ENCODE results near the gene OGFR. TPM values are rescaled to one million over a fixed set of nuclear protein-coding genes. Genes with fewer than 3 reads are reported as not detected.

OGFR gene
- total RNA-seq, 2 experiments from 2014 or later = 43.8 to 44.7 TPM

DNA sequence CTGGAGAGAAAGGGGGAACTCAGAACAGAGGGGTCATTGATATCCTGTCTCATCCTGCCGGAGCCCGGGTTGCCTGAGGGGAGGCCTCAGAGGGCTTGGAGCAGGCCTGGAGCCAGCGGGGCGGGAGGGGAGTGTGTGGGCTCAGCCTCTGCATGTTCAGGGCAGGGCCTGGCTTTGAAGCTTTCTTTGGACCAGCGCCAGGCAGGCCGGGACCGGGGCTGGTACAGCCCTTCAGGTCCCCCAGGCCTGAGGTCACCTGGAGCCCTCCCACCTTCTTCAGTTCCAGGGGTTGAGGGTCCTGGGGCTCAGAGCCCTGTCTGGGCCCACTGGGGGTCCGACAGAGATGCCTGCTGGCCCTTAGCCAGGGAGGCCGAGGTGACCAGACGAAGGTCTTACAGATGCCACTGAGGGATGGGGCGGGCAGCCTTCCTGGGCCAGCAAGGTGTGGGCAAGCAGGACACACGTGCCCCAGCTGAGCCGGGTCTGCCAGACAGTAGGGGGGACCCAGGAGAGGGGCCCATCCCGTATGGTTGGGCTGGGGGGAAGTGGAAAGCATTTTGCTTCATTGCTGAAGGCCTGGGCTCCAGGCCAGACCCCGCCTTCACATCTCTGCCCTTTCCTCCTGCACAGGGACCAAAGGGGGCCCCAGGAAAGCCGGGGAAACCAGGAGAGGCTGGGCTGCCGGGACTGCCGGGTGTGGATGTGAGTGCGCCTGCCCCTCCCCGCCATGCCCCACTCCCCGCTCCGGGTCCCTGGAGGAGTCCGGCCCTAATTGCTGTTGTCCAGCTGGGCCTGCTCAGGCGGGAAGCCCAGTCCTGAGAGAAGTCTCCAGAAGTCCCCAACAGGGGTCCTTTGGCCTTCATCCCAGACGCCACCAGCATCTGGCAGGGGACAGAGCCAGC lies 14.2 kb downstream of the OGFR start:
- ATAC-seq (no peak), DNase-seq (no peak)
- ChIA-PET POLR2A (no interaction called here), CTCF (no interaction called here)
- Mint-ChIP-seq H3K4me3 (no peak overlapping the region), H3K36me3 (ENCODE audit: low read depth) (no peaks in the 10 kb centered on the region), H3K4me1 (peaks cover 9% of the 10 kb centered on the region), H3K9me3 (ENCODE audit: low read depth) (no peaks in the 10 kb centered on the region), H3K27ac (no peak overlapping the region), H3K27me3 (peaks cover 21% of the 10 kb centered on the region)
- intact Hi-C loops (cut with DNase I, micrococcal nuclease) = loop anchor here in 1 of 2 experiments (5.0 kb wide), 1 partner anchor 188 kb away; the partner anchor contains the start of gene BHLHE23

DNA sequence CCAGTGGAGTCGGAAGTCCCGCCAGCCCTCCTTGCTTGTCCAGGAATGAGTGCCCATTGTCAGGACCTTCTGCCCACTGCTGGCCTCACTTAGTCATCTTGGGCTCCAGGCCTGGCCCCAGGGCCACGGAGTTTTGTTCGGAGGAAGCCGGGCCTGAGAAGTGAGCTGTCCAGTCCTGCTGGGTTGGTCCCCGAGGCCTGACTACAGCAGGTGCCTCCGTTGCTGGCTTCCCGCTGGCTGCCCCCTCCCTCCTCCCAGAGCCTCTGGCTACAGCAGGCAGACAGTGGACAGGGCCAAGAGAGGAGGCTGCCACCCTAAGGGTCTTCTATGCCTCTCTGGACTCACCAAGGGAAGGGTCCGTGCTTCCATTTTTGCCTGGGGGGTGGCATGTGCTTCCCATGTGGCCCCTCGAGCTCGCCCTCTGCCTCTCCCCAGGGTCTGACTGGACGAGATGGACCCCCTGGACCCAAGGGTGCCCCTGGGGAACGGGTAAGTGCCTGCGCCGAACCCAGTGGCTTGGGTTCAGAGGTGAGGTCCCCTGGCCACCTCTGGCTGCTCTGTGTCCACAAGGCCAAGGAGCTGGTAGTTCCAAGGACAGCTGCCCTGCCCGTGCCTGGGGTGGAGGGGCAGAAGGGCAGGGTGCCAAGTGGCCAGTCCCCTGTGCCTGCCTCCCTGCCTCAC lies 15.0 kb downstream of the OGFR start:
- CTCF ChIA-PET = interaction anchor here (0.6 kb wide), 1 partner anchor 34 kb away, joined by 3 read pairs; no protein-coding TSS in a partner anchor

DNA sequence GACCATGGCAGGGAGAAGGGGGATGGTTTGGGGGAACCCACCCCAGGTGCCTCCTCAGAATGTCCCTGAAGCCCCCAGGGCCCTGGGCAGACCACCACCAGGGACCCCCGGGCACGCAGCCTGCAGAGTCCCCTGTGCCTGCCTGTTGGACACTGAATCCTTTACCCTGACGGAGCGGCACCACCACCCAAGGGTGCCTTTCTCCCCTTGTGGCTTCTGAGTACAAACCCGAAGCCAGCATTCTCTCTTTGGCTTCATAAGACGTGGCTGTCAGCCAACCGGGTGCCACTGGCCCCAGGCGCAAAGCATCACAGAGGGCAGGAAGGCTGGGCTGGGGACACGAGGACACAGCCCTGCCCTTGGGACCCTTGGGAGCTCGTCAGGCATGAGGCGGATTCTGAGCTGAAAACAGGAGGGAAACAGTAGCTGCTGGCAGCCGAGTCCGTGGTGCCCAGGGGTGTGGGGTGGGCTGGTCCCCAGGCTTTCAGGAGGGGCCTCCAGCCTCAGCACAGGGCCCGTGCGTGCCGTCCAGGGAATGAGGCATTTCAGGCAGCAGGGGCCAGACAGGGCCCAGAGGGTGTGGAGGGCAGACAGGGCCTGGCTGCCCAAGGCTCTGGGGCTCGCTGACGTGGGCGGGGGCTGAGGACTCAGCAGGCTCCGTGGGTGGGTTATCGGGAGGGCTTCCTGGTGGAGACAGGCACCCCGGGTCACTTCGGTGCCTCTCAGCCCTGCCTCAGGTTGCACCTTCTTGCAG lies 15.8 kb downstream of the OGFR start:
- Mint-ChIP-seq H3K4me3 (no peak overlapping the region), H3K4me1 (peaks cover 8% of the 10 kb centered on the region), H3K9me3 (ENCODE audit: low read depth) (no peaks in the 10 kb centered on the region), H3K27me3 (peaks cover 17% of the 10 kb centered on the region), H3K36me3 (ENCODE audit: low read depth) (no peaks in the 10 kb centered on the region), H3K27ac (no peak overlapping the region)
- DNase-seq (no peak), ATAC-seq (no peak)
- CTCF ChIA-PET = interaction anchor here (0.6 kb wide), 2 partner anchors 52 to 997 kb away, joined by 3 read pairs; no protein-coding TSS in a partner anchor
- intact Hi-C loops (cut with DNase I, micrococcal nuclease) = no loop called here
- POLR2A ChIA-PET = no interaction called here

More for the DNA sequence above, 15.0 kb downstream of the OGFR start:
- H3K27me3 Mint-ChIP-seq = peaks cover 21% of the 10 kb centered on the region
- DNase-seq = no peak
- ATAC-seq = no peak
- POLR2A ChIA-PET = no interaction called here
- intact Hi-C loops (cut with DNase I, micrococcal nuclease) = loop anchor here in 1 of 2 experiments (5.0 kb wide), 1 partner anchor 188 kb away; the partner anchor contains the start of gene BHLHE23
- H3K4me3 Mint-ChIP-seq = no peak overlapping the region
- H3K9me3 Mint-ChIP-seq (ENCODE audit: low read depth) = no peaks in the 10 kb centered on the region
- no peak overlapping the region for H3K27ac Mint-ChIP-seq
- H3K4me1 Mint-ChIP-seq = peaks cover 9% of the 10 kb centered on the region
- no peaks in the 10 kb centered on the region for H3K36me3 Mint-ChIP-seq (ENCODE audit: low read depth)

- no peak overlapping the region for H3K4me3 Mint-ChIP-seq
- ATAC-seq (no peak), DNase-seq (no peak)
- no peak overlapping the region for H3K27ac Mint-ChIP-seq
- intact Hi-C loops (cut with DNase I, micrococcal nuclease) = no loop called here
- CTCF ChIA-PET = interaction anchor here (0.6 kb wide), 2 partner anchors 52 to 998 kb away, joined by 3 read pairs; no protein-coding TSS in a partner anchor
- H3K27me3 Mint-ChIP-seq = peaks cover 10% of the 10 kb centered on the region
- POLR2A ChIA-PET = no interaction called here
- peaks cover 2% of the 10 kb centered on the region for H3K4me1 Mint-ChIP-seq
- H3K9me3 Mint-ChIP-seq (ENCODE audit: low read depth) = no peaks in the 10 kb centered on the region
- no peaks in the 10 kb centered on the region for H3K36me3 Mint-ChIP-seq (ENCODE audit: low read depth)
Observed at GRCh38 chr20:62820962-62821725, 16.5 kb downstream of the OGFR start.

GRCh38 chr20:62821726-62822210 lies 17.1 kb downstream of the OGFR start:
- no peak overlapping the region for H3K4me3 Mint-ChIP-seq
- intact Hi-C loops (cut with DNase I, micrococcal nuclease) = loop anchor here in 1 of 2 experiments (2.0 kb wide), 2 partner anchors 39 to 187 kb away; partner anchors contain the start of gene TCFL5
- POLR2A ChIA-PET = no interaction called here
- CTCF ChIA-PET = no interaction called here
- H3K27ac Mint-ChIP-seq = no peak overlapping the region
- H3K27me3 Mint-ChIP-seq = peaks cover 7% of the 10 kb centered on the region
- no peaks in the 10 kb centered on the region for H3K9me3 Mint-ChIP-seq (ENCODE audit: low read depth)
- no peaks in the 10 kb centered on the region for H3K4me1 Mint-ChIP-seq
- no peak for ATAC-seq
- DNase-seq = no peak
- no peaks in the 10 kb centered on the region for H3K36me3 Mint-ChIP-seq (ENCODE audit: low read depth)

DNA sequence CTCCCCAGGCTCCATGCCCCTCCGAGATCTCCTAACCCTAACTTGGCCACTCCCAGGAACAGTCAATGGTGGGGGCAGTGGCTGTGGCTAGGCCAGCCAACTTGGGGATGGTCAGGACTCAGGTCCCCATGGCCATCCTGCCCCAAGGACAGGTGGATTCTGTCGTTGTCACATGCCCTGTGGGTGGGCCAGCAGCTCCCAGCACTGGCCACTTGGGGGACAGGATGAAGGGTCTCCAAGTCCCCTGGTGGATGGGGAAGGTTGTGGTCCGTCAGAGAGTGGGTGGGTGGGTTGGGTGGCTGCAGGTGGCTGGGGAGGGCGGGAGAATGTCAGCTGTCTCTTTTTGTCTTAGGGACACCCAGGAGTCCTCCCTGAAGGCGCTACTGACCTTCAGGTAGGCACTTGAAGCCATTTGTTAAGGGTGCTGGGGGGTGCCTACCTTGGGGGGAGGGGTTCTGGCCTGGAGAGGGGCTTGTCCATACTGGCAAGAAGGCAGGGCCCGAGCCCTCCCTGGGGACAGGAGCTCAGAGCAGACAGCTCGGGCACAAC lies 17.7 kb downstream of the OGFR start:
- H3K27ac Mint-ChIP-seq = no peak overlapping the region
- H3K4me1 Mint-ChIP-seq = no peaks in the 10 kb centered on the region
- intact Hi-C loops (cut with DNase I, micrococcal nuclease) = loop anchor here in 1 of 2 experiments (2.0 kb wide), 2 partner anchors 38 to 186 kb away; partner anchors contain the start of gene TCFL5
- CTCF ChIA-PET = interaction anchor here (0.5 to 1.1 kb wide), 6 partner anchors 31 to 396 kb away, joined by 3 to 5 read pairs (median 4); no protein-coding TSS in a partner anchor
- no peak for ATAC-seq
- no peaks in the 10 kb centered on the region for H3K9me3 Mint-ChIP-seq (ENCODE audit: low read depth)
- H3K36me3 Mint-ChIP-seq (ENCODE audit: low read depth) = no peaks in the 10 kb centered on the region
- no peak for DNase-seq
- H3K4me3 Mint-ChIP-seq = no peak overlapping the region
- H3K27me3 Mint-ChIP-seq = peaks cover 7% of the 10 kb centered on the region
- POLR2A ChIA-PET = interaction anchor here (0.5 kb wide), 1 partner anchor 738 kb away, joined by 4 read pairs; no protein-coding TSS in a partner anchor

DNA sequence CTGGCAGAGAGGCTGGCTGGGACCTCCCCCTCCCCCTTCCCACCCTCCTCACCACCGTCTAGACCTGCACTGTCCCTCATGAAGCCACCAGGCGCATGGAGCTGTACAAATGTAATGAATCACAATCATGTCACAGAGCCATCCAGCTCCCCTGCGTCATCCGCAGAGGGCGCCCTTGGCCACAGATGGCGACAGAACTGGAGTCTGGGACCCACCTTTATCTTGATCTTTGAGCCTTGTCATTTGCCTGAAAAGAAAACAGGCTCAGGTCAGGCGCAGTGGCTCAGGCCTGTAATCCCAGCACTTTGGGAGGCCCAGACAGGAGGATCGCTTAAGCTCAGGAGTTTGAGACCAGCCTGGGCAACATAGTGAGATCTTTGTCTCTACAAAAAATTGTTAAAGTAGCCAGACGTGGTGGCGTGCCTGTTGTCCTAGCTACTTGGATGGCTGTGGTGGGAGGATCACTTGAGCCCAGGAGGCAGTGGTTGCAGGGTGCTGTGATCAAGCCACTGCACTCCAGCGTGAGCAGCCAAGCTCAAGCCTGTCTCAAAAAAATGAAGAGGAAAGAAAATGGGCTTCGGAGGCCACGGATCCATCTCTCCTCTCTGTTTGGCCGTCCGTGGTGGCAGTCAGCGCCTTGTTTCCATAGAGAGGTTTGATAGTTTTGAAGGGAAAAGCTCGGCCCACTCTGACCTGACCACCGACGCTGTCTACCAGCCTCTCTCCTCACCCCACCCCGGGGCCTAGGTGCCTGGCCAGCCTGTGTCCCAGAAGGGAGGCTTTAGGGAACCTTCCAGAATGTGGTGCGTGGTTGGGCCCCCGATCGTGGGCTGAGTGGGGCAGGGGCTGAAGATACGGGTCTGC lies 18.4 kb downstream of the OGFR start:
- peak; percentile 82 for DNase-seq
- Mint-ChIP-seq H3K4me1 (no peaks in the 10 kb centered on the region), H3K36me3 (ENCODE audit: low read depth) (no peaks in the 10 kb centered on the region), H3K27ac (no peak overlapping the region), H3K27me3 (peaks cover 3% of the 10 kb centered on the region), H3K4me3 (no peak overlapping the region), H3K9me3 (ENCODE audit: low read depth) (no peaks in the 10 kb centered on the region)
- peak; percentile 85 for ATAC-seq
- ChIA-PET CTCF (interaction anchor here (0.5 to 1.1 kb wide), 7 partner anchors 31 to 395 kb away, joined by 3 to 5 read pairs (median 3); no protein-coding TSS in a partner anchor), POLR2A (interaction anchor here (0.5 to 1.1 kb wide), 2 partner anchors 15 to 737 kb away, joined by 3 to 4 read pairs; no protein-coding TSS in a partner anchor)
- intact Hi-C loops (cut with DNase I, micrococcal nuclease) = loop anchor here in 1 of 2 experiments (2.0 kb wide), 2 partner anchors 38 to 186 kb away; partner anchors contain the start of gene TCFL5

GRCh38 chr20:62823688-62824475 lies 19.2 kb downstream of the OGFR start:
- Mint-ChIP-seq H3K36me3 (ENCODE audit: low read depth) (no peaks in the 10 kb centered on the region), H3K27ac (no peak overlapping the region), H3K27me3 (no peaks in the 10 kb centered on the region), H3K9me3 (ENCODE audit: low read depth) (no peaks in the 10 kb centered on the region), H3K4me3 (no peak overlapping the region), H3K4me1 (no peaks in the 10 kb centered on the region)
- intact Hi-C loops (cut with DNase I, micrococcal nuclease) = loop anchor here in 1 of 2 experiments (2.0 kb wide), 2 partner anchors 37 to 185 kb away; partner anchors contain the start of gene TCFL5
- POLR2A ChIA-PET = interaction anchor here (1.1 kb wide), 1 partner anchor 16 kb away, joined by 3 read pairs; no protein-coding TSS in a partner anchor
- DNase-seq (no peak), ATAC-seq (no peak)
- CTCF ChIA-PET = interaction anchor here (0.9 kb wide), 1 partner anchor 89 kb away, joined by 3 read pairs; no protein-coding TSS in a partner anchor

Measured in activated CD4-positive, alpha-beta T cell treated with anti-CD3 and anti-CD28 coated beads for 36 hours (primary cell).